DOHH2 (cell line): ENCODE measurements around the gene AIG1.

Experiments used
- H3F3A ChIP-seq: fragments of 200-600 bp; sonication (generic), shearing (Covaris generic); 2 replicates; pipeline ENCODE4 v1.6.0; 2016; ENCODE audit warnings: antibody characterized with exemption, mild to moderate bottlenecking; ENCODE audit not compliant: control insufficient read depth, insufficient read depth
- H3K27ac ChIP-seq: fragments of 200-600 bp; sonication (generic); 2 replicates; pipeline ENCODE4 v1.5.1; 2014; ENCODE audit warnings: low read depth, mild to moderate bottlenecking, low read length, moderate library complexity
- H3K27me3 ChIP-seq: fragments of 200-600 bp; sonication (generic); 2 replicates; pipeline ENCODE4 v1.6.1; 2014; ENCODE audit warnings: mild to moderate bottlenecking, low read length, mixed read lengths; ENCODE audit not compliant: control insufficient read depth
- H3K36me3 ChIP-seq: fragments of 200-600 bp; sonication (generic); 2 replicates; pipeline ENCODE4 v1.6.1; 2014; ENCODE audit warnings: mild to moderate bottlenecking, low read length, moderate library complexity, mixed read lengths; ENCODE audit not compliant: control insufficient read depth
- H3K4me1 ChIP-seq: fragments of 200-600 bp; sonication (generic); 2 replicates; pipeline ENCODE4 v1.6.1; 2014; ENCODE audit warnings: mild to moderate bottlenecking, low read length, mixed read lengths; ENCODE audit not compliant: control insufficient read depth
- H3K4me2 ChIP-seq: fragments of 200-600 bp; sonication (generic); 2 replicates; pipeline ENCODE4 v1.6.0; 2014; ENCODE audit warnings: mild to moderate bottlenecking, low read length, moderate library complexity
- H3K4me3 ChIP-seq: fragments of 200-600 bp; sonication (generic); 2 replicates; pipeline ENCODE4 v1.5.1; 2014; ENCODE audit warnings: mild to moderate bottlenecking, low read length, mixed read lengths
- H3K79me2 ChIP-seq: fragments of 200-600 bp; sonication (generic); 2 replicates; pipeline ENCODE4 v1.6.1; 2014; ENCODE audit warnings: mild to moderate bottlenecking, low read length, mixed read lengths; ENCODE audit not compliant: control insufficient read depth
- H3K9me2 ChIP-seq: fragments of 200-600 bp; sonication (generic); replicated peaks from 2 replicates; pipeline ENCODE4 v1.6.1; 2014; ENCODE audit warnings: mild to moderate bottlenecking, low read length, mixed read lengths; ENCODE audit not compliant: control insufficient read depth
- H3K9me3 ChIP-seq: fragments of 200-600 bp; sonication (generic); 2 replicates; pipeline ENCODE4 v1.6.1; 2014; ENCODE audit warnings: antibody characterized with exemption, low read length, mixed read lengths; ENCODE audit not compliant: control insufficient read depth, insufficient read depth
- H4K20me1 ChIP-seq: fragments of 200-600 bp; sonication (generic); 2 replicates; pipeline ENCODE4 v1.6.0; 2014; ENCODE audit warnings: low read depth, mild to moderate bottlenecking, antibody characterized with exemption, low read length, moderate library complexity; ENCODE audit not compliant: control insufficient read depth, insufficient read depth
- EZH2phosphoT487 ChIP-seq: fragments of 200-600 bp; sonication (generic); IDR thresholded peaks from 2 replicates; pipeline ENCODE4 v1.6.1; 2017; ENCODE audit warnings: borderline replicate concordance, mild to moderate bottlenecking, antibody characterized with exemption, low read length, moderate library complexity, mixed read lengths
- TF ChIP-seq, protein P1 (sequence below): fragments of 200-600 bp; sonication (generic); IDR thresholded peaks from one replicate; pipeline ENCODE4 v1.5.1; 2014; ENCODE audit warnings: antibody characterized with exemption, mild to moderate bottlenecking, low read depth, low read length; ENCODE audit not compliant: poor library complexity, severe bottlenecking

The AIG1 gene

GRCh38 chr6:143251288-143251687 is 190.6 kb downstream of the AIG1 start:
- no peaks in the 10 kb centered on the region for H3K9me3 ChIP-seq
- TF ChIP-seq EZH2phosphoT487: no peak
- TF ChIP-seq, protein P1, sequence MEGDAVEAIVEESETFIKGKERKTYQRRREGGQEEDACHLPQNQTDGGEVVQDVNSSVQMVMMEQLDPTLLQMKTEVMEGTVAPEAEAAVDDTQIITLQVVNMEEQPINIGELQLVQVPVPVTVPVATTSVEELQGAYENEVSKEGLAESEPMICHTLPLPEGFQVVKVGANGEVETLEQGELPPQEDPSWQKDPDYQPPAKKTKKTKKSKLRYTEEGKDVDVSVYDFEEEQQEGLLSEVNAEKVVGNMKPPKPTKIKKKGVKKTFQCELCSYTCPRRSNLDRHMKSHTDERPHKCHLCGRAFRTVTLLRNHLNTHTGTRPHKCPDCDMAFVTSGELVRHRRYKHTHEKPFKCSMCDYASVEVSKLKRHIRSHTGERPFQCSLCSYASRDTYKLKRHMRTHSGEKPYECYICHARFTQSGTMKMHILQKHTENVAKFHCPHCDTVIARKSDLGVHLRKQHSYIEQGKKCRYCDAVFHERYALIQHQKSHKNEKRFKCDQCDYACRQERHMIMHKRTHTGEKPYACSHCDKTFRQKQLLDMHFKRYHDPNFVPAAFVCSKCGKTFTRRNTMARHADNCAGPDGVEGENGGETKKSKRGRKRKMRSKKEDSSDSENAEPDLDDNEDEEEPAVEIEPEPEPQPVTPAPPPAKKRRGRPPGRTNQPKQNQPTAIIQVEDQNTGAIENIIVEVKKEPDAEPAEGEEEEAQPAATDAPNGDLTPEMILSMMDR: no peak
- H3K36me3 ChIP-seq: no peaks in the 10 kb centered on the region
- H3K79me2 ChIP-seq: no peaks in the 10 kb centered on the region
- H3K27me3 ChIP-seq: no peaks in the 10 kb centered on the region
- no peaks in the 10 kb centered on the region for H4K20me1 ChIP-seq
- H3K4me3 ChIP-seq: no peak overlapping the region
- no peaks in the 10 kb centered on the region for H3F3A ChIP-seq
- H3K9me2 ChIP-seq: no peaks in the 10 kb centered on the region
- H3K4me1 ChIP-seq: no peaks in the 10 kb centered on the region
- no peak overlapping the region for H3K4me2 ChIP-seq
- H3K27ac ChIP-seq: no peak overlapping the region

- Histone ChIP-seq H3K4me1 (no peaks in the 10 kb centered on the region), H3K27ac (no peak overlapping the region), H3K4me3 (no peak overlapping the region), H3K4me2 (no peak overlapping the region), H3K79me2 (no peaks in the 10 kb centered on the region), H3K9me3 (no peaks in the 10 kb centered on the region), H3K27me3 (no peaks in the 10 kb centered on the region), H3K36me3 (no peaks in the 10 kb centered on the region), H3F3A (no peaks in the 10 kb centered on the region), H3K9me2 (no peaks in the 10 kb centered on the region), H4K20me1 (no peaks in the 10 kb centered on the region)
- TF ChIP-seq EZH2phosphoT487: no peak
- TF ChIP-seq, protein P1: no peak
Measured at GRCh38 chr6:143252961-143253360, 192.3 kb downstream of the AIG1 start.

DNA sequence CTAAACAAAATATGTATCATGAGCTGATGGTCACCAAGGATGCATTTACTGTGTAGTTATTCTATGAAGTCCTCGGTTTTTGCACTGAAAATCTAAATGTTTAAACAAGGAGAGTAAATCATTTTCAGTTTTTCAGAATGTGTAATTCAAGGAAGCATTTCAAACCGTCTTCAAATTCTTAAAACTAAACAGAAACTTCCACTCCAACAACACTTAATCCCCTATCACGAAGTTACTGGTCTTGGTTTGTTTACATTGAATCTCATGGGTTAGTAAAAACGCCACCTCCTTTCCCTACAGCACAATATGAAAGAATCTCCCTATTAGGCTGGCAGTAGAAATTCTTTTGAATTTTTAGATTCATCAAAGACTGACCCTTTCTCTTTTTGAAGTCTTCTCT is 192.9 kb downstream of the AIG1 start:
- TF ChIP-seq EZH2phosphoT487: no peak
- TF ChIP-seq, protein P1: no peak
- H3K4me2 ChIP-seq: no peak overlapping the region

DNA sequence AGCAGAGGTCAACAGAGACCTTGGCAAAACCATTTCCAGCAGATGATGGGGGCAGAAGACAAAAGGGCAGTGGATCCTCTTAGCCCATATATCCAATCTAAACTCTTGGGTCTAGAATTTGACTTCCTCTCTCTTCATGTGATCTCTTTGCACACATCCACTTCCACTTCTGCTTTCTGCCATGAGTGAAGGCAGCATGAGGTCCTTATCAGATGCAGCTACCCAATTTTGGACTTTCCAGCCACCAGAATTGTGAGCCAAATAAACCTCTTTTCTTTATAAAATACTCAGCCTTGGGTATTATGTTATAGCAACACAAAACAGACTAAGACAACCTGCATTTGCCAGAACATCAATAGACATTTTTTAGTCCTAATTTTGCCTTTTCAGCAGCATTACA is 198.3 kb downstream of the AIG1 start:
- H3K27me3 ChIP-seq: no peaks in the 10 kb centered on the region
- H3F3A ChIP-seq: no peaks in the 10 kb centered on the region
- no peaks in the 10 kb centered on the region for H3K4me1 ChIP-seq
- no peak for TF ChIP-seq EZH2phosphoT487
- TF ChIP-seq, protein P1: no peak
- H3K79me2 ChIP-seq: no peaks in the 10 kb centered on the region
- no peak overlapping the region for H3K4me2 ChIP-seq
- H4K20me1 ChIP-seq: no peaks in the 10 kb centered on the region
- no peaks in the 10 kb centered on the region for H3K36me3 ChIP-seq
- no peak overlapping the region for H3K4me3 ChIP-seq
- H3K27ac ChIP-seq: no peak overlapping the region
- no peaks in the 10 kb centered on the region for H3K9me2 ChIP-seq
- peaks cover 5% of the 10 kb centered on the region; the same call in 1 of the 2 replicates for H3K9me3 ChIP-seq

More for the DNA sequence above, 192.9 kb downstream of the AIG1 start:
- Histone ChIP-seq H3K27ac (no peak overlapping the region), H3K36me3 (no peaks in the 10 kb centered on the region), H3K9me2 (no peaks in the 10 kb centered on the region), H3K4me1 (no peaks in the 10 kb centered on the region), H3K79me2 (no peaks in the 10 kb centered on the region), H4K20me1 (no peaks in the 10 kb centered on the region), H3K9me3 (no peaks in the 10 kb centered on the region), H3K4me3 (no peak overlapping the region), H3F3A (no peaks in the 10 kb centered on the region), H3K27me3 (no peaks in the 10 kb centered on the region)
